Aorta (tissue), 5 donors: Measurements from ENCODE around the gene ALPL. TPM values are rescaled to one million over a fixed set of nuclear protein-coding genes. Genes with fewer than 3 reads are reported as not detected.

ENCODE experiments used
- ATAC-seq: fragments of 200-7000 bp; cut with Tn5 transposase; one replicate; pipeline ENCODE4 v1.9.1; 2022; ENCODE audit warnings: moderate library complexity; ENCODE audit not compliant: low FRiP score
- DNase-seq, 2 donors: peaks; one replicate each; pipeline ENCODE4 v3.0.0-alpha.2; 2020
- H3K27ac ChIP-seq, 2 donors: one replicate each; pipeline ENCODE4 v1.5.1; 2013; ENCODE audit warnings: low read length in 2 of 2, mild to moderate bottlenecking in 2 of 2, moderate library complexity in 2 of 2, control low read depth in 1 of 2, inconsistent platforms in 1 of 2, low read depth in 1 of 2
- H3K27me3 ChIP-seq, 2 donors: one replicate each; pipeline ENCODE4 v1.6.1; 2013; ENCODE audit warnings: control low read depth in 1 of 2, low read length in 1 of 2, mild to moderate bottlenecking in 1 of 2, moderate library complexity in 1 of 2; ENCODE audit not compliant: insufficient read depth in 2 of 2, control insufficient read depth in 1 of 2
- H3K36me3 ChIP-seq, 2 donors: one replicate each; pipeline ENCODE4 v1.6.1; 2013; ENCODE audit warnings: control low read depth in 1 of 2, low read length in 1 of 2, mild to moderate bottlenecking in 1 of 2; ENCODE audit not compliant: insufficient read depth in 2 of 2, control insufficient read depth in 1 of 2
- H3K4me1 ChIP-seq, 2 donors: one replicate each; pipeline ENCODE4 v1.6.1; 2013; ENCODE audit warnings: low read length in 2 of 2, control low read depth in 1 of 2, mild to moderate bottlenecking in 1 of 2, moderate library complexity in 1 of 2; ENCODE audit not compliant: insufficient read depth in 2 of 2, control insufficient read depth in 1 of 2
- H3K4me3 ChIP-seq, 2 donors: one replicate each; pipeline ENCODE4 v1.5.1; 2013; ENCODE audit warnings: low read length in 2 of 2, control low read depth in 1 of 2, mild to moderate bottlenecking in 1 of 2
- H3K9me3 ChIP-seq: one replicate; pipeline ENCODE4 v1.6.1; 2013; ENCODE audit warnings: mild to moderate bottlenecking, low read length; ENCODE audit not compliant: control insufficient read depth
- WGBS, 2 donors: extraction: QIAGEN DNeasy Blood & Tissue Kit; methylation state at CpG; one replicate each; pipeline ENCODE4 v1.1.7; 2013; 5-methylcytosine and 5-hydroxymethylcytosine counted together
- intact Hi-C, 2 donors: fragments of 100-400 bp; cut with DNase I; formaldehyde crosslinking; loops; one replicate each; pipeline versions ENCODE4 v1.14.2 to v1.15.0; 2022
- polyA plus RNA-seq, 2 donors: library from polyadenylated mRNA; stranded (reverse); fragments of 200-250 nt; gene quantifications; one replicate each; pipeline ENCODE4 v1.2.3, GENCODE V29; 2013
- total RNA-seq, 2 donors: library from RNA; stranded (reverse); fragmentation: NEBNext Ultra II Directional; extraction: Animal tissue kit (Norgen Biotek cat#: 25700); gene quantifications; one replicate each; pipeline ENCODE4 v1.2.1, GENCODE V29; 2021
- donor health status: healthy with polysubstance abuse.
- donor health status: Bipolar disorder and iron deficiency.
- donor health status: DM: no; HTN: no; CAD: no.
- donor health status: DM: no; HTN: no; CAD: no.
- donor health status: DM: yes; HTN: yes; CAD: no.

Gene ALPL
- total and polyA plus RNA-seq, 4 donors = 2.5 to 22.3 (median 5.5) TPM

GRCh38 chr1:21617126-21617738 is 108.0 kb downstream of the ALPL start:
- ATAC-seq (no peak), DNase-seq (no peak)
- Histone ChIP-seq H3K4me3 (no peak overlapping the region), H3K9me3 (no peaks in the 10 kb centered on the region), H3K27me3 (no peaks in the 10 kb centered on the region), H3K27ac (no peak overlapping the region), H3K4me1 (no peaks in the 10 kb centered on the region), H3K36me3 (no peaks in the 10 kb centered on the region)
- intact Hi-C loops = no loop called here
- WGBS, 2 donors = 93 to 96% methylated on average over 16 of the region's 16 CpGs

- Histone ChIP-seq H3K4me1 (no peaks in the 10 kb centered on the region), H3K9me3 (no peaks in the 10 kb centered on the region), H3K36me3 (no peaks in the 10 kb centered on the region), H3K4me3 (no peak overlapping the region), H3K27ac (no peak overlapping the region), H3K27me3 (no peaks in the 10 kb centered on the region)
- intact Hi-C loops = no loop called here
- 93 to 95% methylated on average over 7 of the region's 7 CpGs for WGBS, 2 donors
- DNase-seq (no peak), ATAC-seq (no peak)
Observed at GRCh38 chr1:21618059-21618458, 108.8 kb downstream of the ALPL start.

- H3K27ac ChIP-seq = no peak overlapping the region
- no peak for DNase-seq
Observed at GRCh38 chr1:21618561-21619374, 109.5 kb downstream of the ALPL start.

GRCh38 chr1:21619375-21619947 is 110.2 kb downstream of the ALPL start:
- intact Hi-C loops = no loop called here
- 70% methylated on average over 7 of the region's 7 CpGs for WGBS, 2 donors

More at GRCh38 chr1:21618561-21619374, 109.5 kb downstream of the ALPL start:
- intact Hi-C loops = no loop called here
- WGBS, 2 donors = 35 to 43% methylated on average over 22 of the region's 22 CpGs
- H3K4me3 ChIP-seq = no peak overlapping the region
- no peaks in the 10 kb centered on the region for H3K27me3 ChIP-seq
- H3K9me3 ChIP-seq = no peaks in the 10 kb centered on the region
- no peak for ATAC-seq
- no peaks in the 10 kb centered on the region for H3K36me3 ChIP-seq
- no peaks in the 10 kb centered on the region for H3K4me1 ChIP-seq

GRCh38 chr1:21620011-21620410 is 110.8 kb downstream of the ALPL start:
- Histone ChIP-seq H3K4me1 (no peaks in the 10 kb centered on the region), H3K27me3 (no peaks in the 10 kb centered on the region), H3K4me3 (no peak overlapping the region), H3K9me3 (no peaks in the 10 kb centered on the region), H3K27ac (no peak overlapping the region), H3K36me3 (no peaks in the 10 kb centered on the region)
- ATAC-seq (no peak), DNase-seq (no peak)
- intact Hi-C loops = no loop called here
- 58 to 61% methylated on average over 12 of the region's 12 CpGs for WGBS, 2 donors

More at GRCh38 chr1:21619375-21619947, 110.2 kb downstream of the ALPL start:
- Histone ChIP-seq H3K27me3 (no peaks in the 10 kb centered on the region), H3K27ac (no peak overlapping the region), H3K4me1 (no peaks in the 10 kb centered on the region), H3K4me3 (no peak overlapping the region), H3K9me3 (no peaks in the 10 kb centered on the region), H3K36me3 (no peaks in the 10 kb centered on the region)
- ATAC-seq (no peak), DNase-seq (no peak)

- Histone ChIP-seq H3K27me3 (no peaks in the 10 kb centered on the region), H3K9me3 (no peaks in the 10 kb centered on the region), H3K4me1 (no peaks in the 10 kb centered on the region), H3K36me3 (no peaks in the 10 kb centered on the region), H3K4me3 (no peak overlapping the region), H3K27ac (no peak overlapping the region)
- intact Hi-C loops = no loop called here
- ATAC-seq = no peak
- DNase-seq = no peak
- 4% methylated on average over 15 to 16 of the region's 16 CpGs for WGBS, 2 donors
Observed at GRCh38 chr1:21620496-21620895, 111.3 kb downstream of the ALPL start.

- Histone ChIP-seq H3K4me3 (no peak overlapping the region), H3K9me3 (no peaks in the 10 kb centered on the region), H3K27me3 (no peaks in the 10 kb centered on the region), H3K27ac (no peak overlapping the region), H3K36me3 (no peaks in the 10 kb centered on the region), H3K4me1 (no peaks in the 10 kb centered on the region)
- DNase-seq (no peak), ATAC-seq (no peak)
- WGBS, 2 donors = 85 to 92% methylated on average over 7 of the region's 7 CpGs
- intact Hi-C loops = no loop called here
Observed at GRCh38 chr1:21621051-21621450, 111.8 kb downstream of the ALPL start.

GRCh38 chr1:21621761-21622436 is 112.7 kb downstream of the ALPL start:
- intact Hi-C loops = no loop called here
- no peaks in the 10 kb centered on the region for H3K36me3 ChIP-seq
- no peak overlapping the region for H3K27ac ChIP-seq
- no peaks in the 10 kb centered on the region for H3K27me3 ChIP-seq
- no peaks in the 10 kb centered on the region for H3K9me3 ChIP-seq
- no peak for DNase-seq
- WGBS, 2 donors = 23 to 27% methylated on average over 31 to 39 of the region's 39 CpGs
- no peak for ATAC-seq
- peak overlapping the region in 1 of 2 donors; percentile 14 for H3K4me3 ChIP-seq
- no peaks in the 10 kb centered on the region for H3K4me1 ChIP-seq
